Lower lobe of right lung (tissue), 2 donors: ENCODE measurements around the gene SERPINB13. TPM values are rescaled to one million over a fixed set of nuclear protein-coding genes. Genes with fewer than 3 reads are reported as not detected.
A peak's percentile ranks its signal among the peaks of the same experiment; 100 is the strongest.

Source experiments
- ATAC-seq, 2 donors: fragments of 200-7000 bp; cut with Tn5 transposase; one replicate each; pipeline ENCODE4 v1.9.1; 2020 to 2022; ENCODE audit warnings: mild to moderate bottlenecking in 2 of 2, moderate library complexity in 2 of 2
- DNase-seq: peaks from one replicate; pipeline ENCODE4 v3.0.0-alpha.2; 2020
- H3K27ac ChIP-seq: fragments of 200-600 bp; one replicate; pipeline ENCODE4 v1.8.0; 2022
- H3K27me3 ChIP-seq: fragments of 200-600 bp; one replicate; pipeline ENCODE4 v1.8.0; 2022; ENCODE audit warnings: low read depth
- H3K36me3 ChIP-seq: fragments of 200-600 bp; one replicate; pipeline ENCODE4 v1.8.0; 2022; ENCODE audit warnings: mild to moderate bottlenecking
- H3K4me1 ChIP-seq: fragments of 200-600 bp; one replicate; pipeline ENCODE4 v1.8.0; 2022
- H3K4me3 ChIP-seq: fragments of 200-600 bp; one replicate; pipeline ENCODE4 v1.8.0; 2022; ENCODE audit warnings: mild to moderate bottlenecking
- H3K9me3 ChIP-seq: fragments of 200-600 bp; one replicate; pipeline ENCODE4 v1.8.0; 2022
- CTCF ChIP-seq: fragments of 200-600 bp; IDR thresholded peaks from one replicate; pipeline ENCODE4 v1.8.0; 2022; ENCODE audit warnings: antibody characterized with exemption, mild to moderate bottlenecking
- intact Hi-C: fragments of 100-400 bp; cut with DNase I; formaldehyde crosslinking; loops from one replicate; pipeline ENCODE4 v1.11.0; 2022
- total RNA-seq: library from RNA; stranded (reverse); fragmentation: NEBNext Ultra II Directional; extraction: Animal tissue kit (Norgen Biotek cat#: 25700); gene quantifications from one replicate; pipeline ENCODE4 v1.2.1, GENCODE V29; 2021
- donor health status: DM: no; HTN: yes; CAD: no; lungs with severe emphysema.

SERPINB13 gene
- total RNA-seq, 1 donor from 2014 or later: not detected

- no peak for DNase-seq
- TF ChIP-seq CTCF: no peak
- H3K4me3 ChIP-seq: no peak overlapping the region
- H3K4me1 ChIP-seq: no peaks in the 10 kb centered on the region
- intact Hi-C loops: loop anchor here (10.0 kb wide), 1 partner anchor 46 kb away; no protein-coding TSS in a partner anchor
- no peaks in the 10 kb centered on the region for H3K9me3 ChIP-seq
- no peak overlapping the region for H3K27ac ChIP-seq
- no peak for ATAC-seq
- no peaks in the 10 kb centered on the region for H3K36me3 ChIP-seq
- no peaks in the 10 kb centered on the region for H3K27me3 ChIP-seq
These were observed 16.4 kb upstream of the SERPINB13 start for GRCh38 chr18:63570721-63571120.

GRCh38 chr18:63575681-63576080 lies 11.5 kb upstream of the SERPINB13 start:
- DNase-seq (no peak), ATAC-seq (no peak)
- H3K27ac ChIP-seq: no peak overlapping the region
- no peaks in the 10 kb centered on the region for H3K4me1 ChIP-seq
- H3K36me3 ChIP-seq: no peaks in the 10 kb centered on the region
- H3K4me3 ChIP-seq: no peak overlapping the region
- no peak for TF ChIP-seq CTCF
- H3K9me3 ChIP-seq: no peaks in the 10 kb centered on the region
- intact Hi-C loops: loop anchor here (10.0 kb wide), 1 partner anchor 51 kb away; no protein-coding TSS in a partner anchor
- H3K27me3 ChIP-seq: no peaks in the 10 kb centered on the region

- peak; percentile 63 for TF ChIP-seq CTCF
- H3K27ac ChIP-seq: no peak overlapping the region
- DNase-seq (no peak), ATAC-seq (peak; percentile 65 to 66)
- no peaks in the 10 kb centered on the region for H3K4me1 ChIP-seq
- H3K9me3 ChIP-seq: no peaks in the 10 kb centered on the region
- no peak overlapping the region for H3K4me3 ChIP-seq
- H3K27me3 ChIP-seq: no peaks in the 10 kb centered on the region
- H3K36me3 ChIP-seq: no peaks in the 10 kb centered on the region
- intact Hi-C loops: loop anchor here (10.0 kb wide), 1 partner anchor 54 kb away; no protein-coding TSS in a partner anchor
These were observed 8.7 kb upstream of the SERPINB13 start for GRCh38 chr18:63578357-63578958.

GRCh38 chr18:63579616-63580015 lies 7.5 kb upstream of the SERPINB13 start:
- no peak overlapping the region for H3K4me3 ChIP-seq
- H3K36me3 ChIP-seq: no peaks in the 10 kb centered on the region
- peak in 1 of 2 donors; percentile 30 for ATAC-seq
- DNase-seq: no peak
- no peaks in the 10 kb centered on the region for H3K9me3 ChIP-seq
- H3K27me3 ChIP-seq: no peaks in the 10 kb centered on the region
- no peaks in the 10 kb centered on the region for H3K4me1 ChIP-seq
- no peak overlapping the region for H3K27ac ChIP-seq
- TF ChIP-seq CTCF: no peak
- intact Hi-C loops: loop anchor here (10.0 kb wide), 1 partner anchor 55 kb away; no protein-coding TSS in a partner anchor

GRCh38 chr18:63585988-63586387 lies 1.2 kb upstream of the SERPINB13 start:
- no peak for TF ChIP-seq CTCF
- no peak overlapping the region for H3K27ac ChIP-seq

More at GRCh38 chr18:63585988-63586387, 1.2 kb upstream of the SERPINB13 start:
- Histone ChIP-seq H3K27me3 (no peaks in the 10 kb centered on the region), H3K36me3 (no peaks in the 10 kb centered on the region), H3K9me3 (no peaks in the 10 kb centered on the region), H3K4me3 (no peak overlapping the region), H3K4me1 (no peaks in the 10 kb centered on the region)
- ATAC-seq (no peak), DNase-seq (no peak)
- intact Hi-C loops: no loop called here
